GM12892 (cell line): Measurements from ENCODE around the gene THBS2.

Source experiments
- DNase-seq: peaks from one replicate; pipeline ENCODE4 v3.0.0; 2011; ENCODE audit not compliant: insufficient read length
- FAIRE-seq: peaks from 2 replicates; lab custom pipeline; 2011; peaks lifted over from hg19 to GRCh38; lab: Jason Lieb, UNC
- POLR2A ChIP-seq: IDR thresholded peaks from 2 replicates; pipeline ENCODE4 v1.6.1; 2011; ENCODE audit warnings: low read depth, low read length, control low read depth
- POLR2AphosphoS5 ChIP-seq: IDR thresholded peaks from 2 replicates; pipeline ENCODE4 v1.6.1; 2011; ENCODE audit warnings: low read depth, low read length, control low read depth
- TAF1 ChIP-seq: IDR thresholded peaks from 2 replicates; pipeline ENCODE4 v1.6.1; 2011; ENCODE audit warnings: low read depth, mild to moderate bottlenecking, control low read depth, low read length, borderline replicate concordance

The THBS2 gene

GRCh38 chr6:169177516-169178166 is 76.0 kb downstream of the THBS2 start:
- FAIRE-seq: no peak
- DNase-seq: no peak
- TF ChIP-seq TAF1: no peak
- no peak for TF ChIP-seq POLR2AphosphoS5
- TF ChIP-seq POLR2A: no peak

GRCh38 chr6:169176361-169176991 is 77.2 kb downstream of the THBS2 start:
- DNase-seq: no peak
- no peak for FAIRE-seq
- TF ChIP-seq POLR2AphosphoS5: no peak
- no peak for TF ChIP-seq TAF1
- TF ChIP-seq POLR2A: no peak

DNA sequence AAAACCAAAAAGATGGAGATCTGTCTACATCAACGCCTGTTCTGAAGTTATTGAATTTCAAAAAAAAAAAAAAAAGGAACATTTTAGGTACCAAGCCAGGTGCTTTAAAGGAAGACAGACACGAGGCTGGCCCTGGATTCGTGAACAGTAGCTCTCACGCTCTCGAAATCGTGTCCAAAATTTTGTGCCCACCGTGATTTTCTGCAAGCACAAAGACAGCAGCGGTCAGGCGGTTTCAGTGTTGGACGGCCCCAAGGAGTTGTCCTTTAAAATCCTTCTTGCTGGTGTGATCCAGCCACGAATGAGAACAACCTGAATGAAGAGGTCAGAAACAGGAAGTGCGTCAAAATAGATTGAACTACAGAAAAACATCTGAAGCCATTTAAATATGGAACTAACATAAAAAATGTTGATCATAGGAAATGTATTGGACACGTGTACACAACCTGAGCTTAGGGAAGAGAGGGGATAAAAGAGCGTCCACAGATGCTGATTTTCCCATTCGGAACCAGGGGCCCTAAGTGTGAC is 78.2 kb downstream of the THBS2 start:
- no peak for FAIRE-seq
- TF ChIP-seq TAF1 (no peak), POLR2AphosphoS5 (no peak), POLR2A (no peak)
- DNase-seq: no peak

DNA sequence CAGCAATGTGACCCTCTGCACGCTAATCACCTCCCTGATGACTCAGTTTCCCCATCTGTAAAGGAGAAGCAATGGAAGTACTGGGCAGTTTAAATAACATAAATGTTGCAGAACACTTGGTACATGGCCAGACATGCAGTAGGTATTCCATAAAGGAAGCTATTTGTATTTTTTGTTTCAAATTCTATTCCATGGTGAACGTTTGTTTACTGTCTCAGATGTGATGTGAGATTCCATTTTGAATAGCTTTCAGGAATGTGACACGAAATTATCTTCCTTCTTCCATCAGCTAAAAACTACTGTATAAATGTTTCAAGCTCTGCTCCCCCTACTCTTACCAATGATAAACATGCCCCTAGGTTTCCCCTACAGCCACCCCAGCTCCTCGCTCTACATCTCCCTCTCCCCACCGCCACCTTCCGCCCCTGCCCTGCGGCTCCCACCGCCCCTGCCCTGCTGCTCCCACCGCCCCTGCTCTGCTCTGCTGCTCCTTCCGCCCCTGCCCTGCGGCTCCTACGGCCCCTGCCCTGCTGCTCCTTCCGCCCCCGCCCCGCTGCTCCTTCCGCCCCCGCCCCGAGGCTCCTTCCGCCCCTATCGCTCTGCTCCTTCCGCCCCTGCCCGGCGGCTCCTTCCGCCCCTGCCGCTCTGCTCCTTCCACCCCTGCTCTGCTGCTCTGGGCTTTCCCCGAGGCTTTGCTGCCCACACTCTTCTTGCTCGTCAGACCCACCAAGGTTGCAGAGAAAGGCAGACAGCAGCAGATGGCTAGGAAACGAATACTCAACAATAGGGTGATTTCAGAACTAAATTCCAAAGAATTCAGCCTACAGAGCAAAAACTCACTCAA is 78.9 kb downstream of the THBS2 start:
- TF ChIP-seq TAF1 (no peak), POLR2A (no peak), POLR2AphosphoS5 (no peak)
- FAIRE-seq: no peak
- DNase-seq: no peak

DNA sequence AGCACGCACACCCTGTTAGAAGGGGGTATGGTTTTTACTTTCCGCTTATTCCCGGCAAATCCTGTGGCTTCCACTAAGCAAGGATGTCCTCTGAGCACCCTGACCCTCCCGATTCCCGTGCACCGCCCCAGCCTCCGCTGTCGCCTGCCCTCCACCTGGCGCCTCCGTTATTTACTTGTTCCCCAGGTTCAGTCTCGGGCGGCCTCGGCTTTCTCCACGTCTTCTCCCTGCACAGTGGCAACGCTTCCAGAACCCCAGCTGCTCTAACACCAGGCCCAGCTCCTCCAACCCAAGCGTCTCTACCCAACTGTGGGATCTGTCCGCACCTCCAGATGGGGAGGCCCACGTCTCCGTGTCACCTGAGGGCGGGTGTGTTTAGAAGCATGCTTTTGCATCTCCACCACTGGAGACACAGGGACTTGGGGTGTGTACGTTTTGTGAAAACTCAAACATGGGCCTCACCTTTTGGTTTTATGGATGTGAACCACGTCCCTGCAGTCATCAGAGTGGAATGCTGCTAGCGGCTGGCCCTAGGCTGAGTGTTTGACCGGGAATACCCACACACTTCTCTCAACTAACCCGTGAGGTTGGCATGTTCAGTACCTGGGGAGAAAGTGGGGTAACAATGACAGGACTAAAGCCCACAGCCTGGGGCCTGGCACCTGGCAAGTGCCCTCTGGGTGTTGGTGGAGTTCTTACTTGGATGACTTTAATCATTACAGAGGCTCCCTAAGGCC is 79.9 kb downstream of the THBS2 start:
- FAIRE-seq (no peak), DNase-seq (no peak)
- TF ChIP-seq POLR2AphosphoS5 (no peak), TAF1 (no peak), POLR2A (no peak)

DNA sequence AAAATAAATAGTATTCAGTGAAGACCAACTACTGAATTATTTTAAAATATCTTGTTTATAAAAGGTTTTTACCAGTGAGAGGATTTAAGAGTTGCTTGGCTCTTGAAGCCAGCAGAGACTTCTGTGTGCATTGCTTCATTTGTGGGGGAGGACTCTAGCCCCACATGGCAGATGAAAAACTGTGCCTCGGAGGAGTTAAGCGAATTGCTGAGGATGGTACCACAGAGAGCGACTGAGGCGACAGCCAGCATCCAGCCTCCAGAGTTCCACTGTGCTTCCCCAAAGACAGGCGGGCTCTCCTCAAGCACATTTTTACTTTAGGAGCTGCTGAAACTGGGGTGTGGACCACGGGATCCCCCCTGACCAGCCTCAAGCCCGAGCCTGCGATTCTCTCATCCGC is 80.7 kb downstream of the THBS2 start:
- FAIRE-seq (no peak), DNase-seq (no peak)
- TF ChIP-seq TAF1 (no peak), POLR2AphosphoS5 (no peak), POLR2A (no peak)

- FAIRE-seq: no peak
Observed at GRCh38 chr6:169172456-169172855, 81.2 kb downstream of the THBS2 start.

GRCh38 chr6:169171951-169172350 is 81.7 kb downstream of the THBS2 start:
- TF ChIP-seq POLR2AphosphoS5 (no peak), TAF1 (no peak), POLR2A (no peak)
- DNase-seq: no peak
- FAIRE-seq: no peak

More at GRCh38 chr6:169172456-169172855, 81.2 kb downstream of the THBS2 start:
- TF ChIP-seq POLR2AphosphoS5: no peak
- no peak for TF ChIP-seq TAF1
- TF ChIP-seq POLR2A: no peak
- no peak for DNase-seq

- FAIRE-seq (no peak), DNase-seq (no peak)
- TF ChIP-seq TAF1: no peak
- no peak for TF ChIP-seq POLR2A
- no peak for TF ChIP-seq POLR2AphosphoS5
Observed at GRCh38 chr6:169171016-169171415, 82.6 kb downstream of the THBS2 start.

DNA sequence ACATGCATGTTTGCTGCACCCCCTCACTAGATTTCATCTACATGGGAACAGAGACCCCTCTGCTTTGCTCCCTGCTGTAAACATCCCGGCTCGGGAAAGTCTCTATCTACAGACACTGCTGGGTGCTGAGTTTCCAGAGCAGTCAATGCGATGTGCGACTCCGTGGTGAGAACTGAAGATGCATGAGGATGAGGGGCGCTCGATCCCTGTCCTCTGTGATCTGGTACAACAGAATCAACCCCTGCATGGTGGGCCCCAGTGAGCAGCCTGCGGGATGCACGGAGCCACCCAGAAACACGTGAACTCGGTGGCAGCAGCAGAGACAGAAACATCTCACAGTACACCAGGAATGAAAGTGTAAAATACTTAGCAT is 83.1 kb downstream of the THBS2 start:
- no peak for DNase-seq
- TF ChIP-seq POLR2AphosphoS5 (no peak), TAF1 (no peak), POLR2A (no peak)
- no peak for FAIRE-seq

GRCh38 chr6:169169941-169170582 is 83.6 kb downstream of the THBS2 start:
- no peak for TF ChIP-seq POLR2AphosphoS5
- no peak for TF ChIP-seq POLR2A
- TF ChIP-seq TAF1: no peak
- DNase-seq (no peak), FAIRE-seq (no peak)

DNA sequence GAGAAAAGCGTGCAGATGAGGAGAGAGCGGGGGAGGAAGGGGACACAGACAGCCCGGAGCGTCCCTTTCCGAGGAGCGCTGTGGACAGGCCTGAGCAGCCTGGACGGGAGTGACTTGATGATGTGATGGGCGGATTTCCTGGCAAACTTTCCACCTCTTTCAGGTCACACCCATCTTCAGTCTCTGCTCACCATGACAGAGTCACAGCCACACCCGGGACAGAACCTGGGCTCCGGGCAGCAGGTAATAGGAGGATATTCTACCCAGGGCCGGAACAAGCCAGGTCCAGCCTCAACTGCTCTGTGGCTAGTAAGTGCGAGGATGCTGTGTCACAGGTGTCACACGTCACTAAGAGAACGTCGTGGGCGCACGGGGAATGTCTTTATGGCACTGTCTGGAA is 84.3 kb downstream of the THBS2 start:
- TF ChIP-seq POLR2AphosphoS5 (no peak), POLR2A (no peak), TAF1 (no peak)
- no peak for FAIRE-seq
- no peak for DNase-seq
